Measurements from ENCODE around the gene HTR2C. TPM values are rescaled to one million over a fixed set of nuclear protein-coding genes. Genes with fewer than 3 reads are reported as not detected.
"Not testable (repeated sequence)": the region's sequence is repeated elsewhere in the genome, so short reads cannot be mapped to it uniquely, and the experiment has no call there.

HTR2C gene
- total RNA-seq (2014; rRNA removed; shearing (Covaris generic)), result 0.04 and 0.05 TPM in 2 replicates

GRCh38 chrX:114583646-114584374, at the start of gene HTR2C:
HTR2C (plus strand) TSS chrX:114584086; CDS start chrX:114726937, 142,851 bp downstream.
- no peaks in the 10 kb centered on the region for H3K27me3 ChIP-seq
- no peaks in the 10 kb centered on the region for H3K4me1 ChIP-seq
- no peak within 1 kb of the TSS for H3K27ac ChIP-seq

GRCh38 chrX:114580336-114580735, 3.5 kb upstream of the HTR2C start:
- H3K9me3 ChIP-seq (replicated peaks), result no peaks in the 10 kb centered on the region
- no peaks in the 10 kb centered on the region for H3K4me1 ChIP-seq
- no peaks in the 10 kb centered on the region for H3K27me3 ChIP-seq
- no peak overlapping the region for H3K4me3 ChIP-seq
- no peak overlapping the region for H3K27ac ChIP-seq
- no peaks in the 10 kb centered on the region for H3K36me3 ChIP-seq
- no peak for DNase-seq

More at GRCh38 chrX:114583646-114584374, at the start of gene HTR2C:
- H3K9me3 ChIP-seq (replicated peaks), result no peaks in the 10 kb centered on the region
- no peak for DNase-seq
- H3K36me3 ChIP-seq, result no peaks in the 10 kb centered on the region
- H3K4me3 ChIP-seq, result no peak within 1 kb of the TSS

GRCh38 chrX:114581528-114582263, 2.2 kb upstream of the HTR2C start:
- Histone ChIP-seq H3K4me1 (no peaks in the 10 kb centered on the region), H3K4me3 (no peak overlapping the region), H3K27me3 (no peaks in the 10 kb centered on the region), H3K9me3 (replicated peaks) (no peaks in the 10 kb centered on the region), H3K36me3 (no peaks in the 10 kb centered on the region), H3K27ac (no peak overlapping the region)
- no peak for DNase-seq

- H3K4me1 ChIP-seq, result no peaks in the 10 kb centered on the region
- H3K9me3 ChIP-seq (replicated peaks), result no peaks in the 10 kb centered on the region
- no peak overlapping the region for H3K27ac ChIP-seq
- DNase-seq, result no peak
- H3K27me3 ChIP-seq, result no peaks in the 10 kb centered on the region
- no peaks in the 10 kb centered on the region for H3K36me3 ChIP-seq
- no peak overlapping the region for H3K4me3 ChIP-seq
These were observed 1.6 kb upstream of the HTR2C start for GRCh38 chrX:114582264-114582632.

- no peaks in the 10 kb centered on the region for H3K4me1 ChIP-seq
- H3K27me3 ChIP-seq, result no peaks in the 10 kb centered on the region
- no peaks in the 10 kb centered on the region for H3K9me3 ChIP-seq (replicated peaks)
- no peak overlapping the region for H3K27ac ChIP-seq
- H3K4me3 ChIP-seq, result no peak overlapping the region
- no peak for DNase-seq
- H3K36me3 ChIP-seq, result no peaks in the 10 kb centered on the region
These were observed 1.0 kb upstream of the HTR2C start for GRCh38 chrX:114582698-114583395.

- H3K27me3 ChIP-seq, result no peaks in the 10 kb centered on the region
- no peak overlapping the region for H3K27ac ChIP-seq
- DNase-seq, result no peak
- no peaks in the 10 kb centered on the region for H3K36me3 ChIP-seq
- H3K4me3 ChIP-seq, result no peak overlapping the region
- no peaks in the 10 kb centered on the region for H3K9me3 ChIP-seq (replicated peaks)
- no peaks in the 10 kb centered on the region for H3K4me1 ChIP-seq
These were observed 573 bp downstream of the HTR2C start for GRCh38 chrX:114584375-114584943.

- no peak overlapping the region for H3K4me3 ChIP-seq
- H3K27ac ChIP-seq, result no peak overlapping the region
- no peaks in the 10 kb centered on the region for H3K27me3 ChIP-seq
- no peaks in the 10 kb centered on the region for H3K9me3 ChIP-seq (replicated peaks)
- H3K36me3 ChIP-seq, result no peaks in the 10 kb centered on the region
- H3K4me1 ChIP-seq, result no peaks in the 10 kb centered on the region
- no peak for DNase-seq
These were observed 1.3 kb downstream of the HTR2C start for GRCh38 chrX:114584983-114585842.

GRCh38 chrX:114591121-114591520, 7.2 kb downstream of the HTR2C start:
- no peak for DNase-seq
- H3K9me3 ChIP-seq (replicated peaks), result no peaks in the 10 kb centered on the region
- H3K27me3 ChIP-seq, result no peaks in the 10 kb centered on the region
- H3K4me1 ChIP-seq, result no peaks in the 10 kb centered on the region
- no peak overlapping the region for H3K27ac ChIP-seq
- H3K36me3 ChIP-seq, result no peaks in the 10 kb centered on the region
- no peak overlapping the region for H3K4me3 ChIP-seq

GRCh38 chrX:114599305-114599704, 15.4 kb downstream of the HTR2C start:
- no peaks in the 10 kb centered on the region for H3K36me3 ChIP-seq
- H3K9me3 ChIP-seq (replicated peaks), result no peaks in the 10 kb centered on the region
- DNase-seq, result no peak
- no peaks in the 10 kb centered on the region for H3K27me3 ChIP-seq
- H3K27ac ChIP-seq, result no peak overlapping the region
- H3K4me3 ChIP-seq, result no peak overlapping the region
- no peaks in the 10 kb centered on the region for H3K4me1 ChIP-seq

- Histone ChIP-seq H3K27ac (no peak overlapping the region), H3K4me1 (no peaks in the 10 kb centered on the region), H3K4me3 (no peak overlapping the region), H3K27me3 (no peaks in the 10 kb centered on the region), H3K36me3 (no peaks in the 10 kb centered on the region), H3K9me3 (replicated peaks) (no peaks in the 10 kb centered on the region)
- DNase-seq, result no peak
These were observed 16.0 kb downstream of the HTR2C start for GRCh38 chrX:114599911-114600310.

- H3K36me3 ChIP-seq; H3K27me3 ChIP-seq; H3K4me1 ChIP-seq; H3K4me3 ChIP-seq; H3K9me3 ChIP-seq (replicated peaks); DNase-seq; H3K27ac ChIP-seq: not testable (repeated sequence)
These were observed 22.7 kb downstream of the HTR2C start for GRCh38 chrX:114606619-114607018.

GRCh38 chrX:114611018-114611619, 27.2 kb downstream of the HTR2C start:
- Histone ChIP-seq H3K4me3 (no peak overlapping the region), H3K27me3 (no peaks in the 10 kb centered on the region), H3K27ac (no peak overlapping the region), H3K36me3 (no peaks in the 10 kb centered on the region), H3K9me3 (replicated peaks) (no peaks in the 10 kb centered on the region), H3K4me1 (no peaks in the 10 kb centered on the region)
- peak; percentile 24 to 67 for DNase-seq

- DNase-seq, result no peak
- Histone ChIP-seq H3K4me1 (no peaks in the 10 kb centered on the region), H3K27me3 (no peaks in the 10 kb centered on the region), H3K36me3 (no peaks in the 10 kb centered on the region), H3K27ac (no peak overlapping the region), H3K4me3 (no peak overlapping the region), H3K9me3 (replicated peaks) (no peaks in the 10 kb centered on the region)
These were observed 31.9 kb downstream of the HTR2C start for GRCh38 chrX:114615765-114616164.

- no peaks in the 10 kb centered on the region for H3K36me3 ChIP-seq
- no peaks in the 10 kb centered on the region for H3K9me3 ChIP-seq (replicated peaks)
- DNase-seq, result peak in 1 of 2 experiments; percentile 9
- no peaks in the 10 kb centered on the region for H3K4me1 ChIP-seq
- H3K27ac ChIP-seq, result no peak overlapping the region
- H3K4me3 ChIP-seq, result no peak overlapping the region
- no peaks in the 10 kb centered on the region for H3K27me3 ChIP-seq
These were observed 36.0 kb downstream of the HTR2C start for GRCh38 chrX:114619874-114620273.
